Measurements from ENCODE around the gene PCSK5.

Gene PCSK5

DNA sequence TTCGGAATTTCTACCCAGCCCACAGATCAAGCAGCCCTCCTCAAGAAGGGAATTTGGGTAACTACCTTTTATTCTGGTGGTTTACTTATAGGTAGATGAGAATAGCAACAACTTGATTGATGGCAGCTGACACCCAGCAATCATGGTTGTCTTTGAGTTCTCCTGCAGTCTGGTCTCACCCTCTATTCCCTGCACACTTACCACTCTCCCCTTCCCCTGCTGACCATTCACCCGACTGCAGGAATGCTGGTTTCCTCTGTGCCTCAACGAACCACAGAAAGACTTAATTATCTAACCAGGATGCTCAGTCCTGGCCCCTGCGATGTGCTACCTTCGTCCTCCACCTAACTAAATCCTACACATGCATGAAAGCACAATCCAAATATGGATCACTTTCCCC is 260.8 kb downstream of the PCSK5 start:
- H3K9me3 ChIP-seq (ENCODE audit: control insufficient read depth, insufficient read depth, low read length), result no peaks in the 10 kb centered on the region
- H3K27me3 ChIP-seq (ENCODE audit: control insufficient read depth, insufficient read depth, low read length), result no peaks in the 10 kb centered on the region
- H3K36me3 ChIP-seq (ENCODE audit: control insufficient read depth, insufficient read depth, low read length), result no peaks in the 10 kb centered on the region
- no peak overlapping the region for H3K27ac ChIP-seq (ENCODE audit: low read length)
- no peaks in the 10 kb centered on the region for H3K4me1 ChIP-seq (ENCODE audit: control insufficient read depth, insufficient read depth, low read length)
- DNase-seq (ENCODE audit: low read depth, low spot score), result no peak
- no peak overlapping the region for H3K4me3 ChIP-seq (ENCODE audit: low read length)
- WGBS (ENCODE audit: insufficient coverage, insufficient read length), result no CpG with 5 or more reads among the region's 5 CpGs

- WGBS (ENCODE audit: insufficient coverage, insufficient read length), result no CpG with 5 or more reads among the region's 6 CpGs
- Histone ChIP-seq H3K4me1 (ENCODE audit: control insufficient read depth, insufficient read depth, low read length) (no peaks in the 10 kb centered on the region), H3K27me3 (ENCODE audit: control insufficient read depth, insufficient read depth, low read length) (no peaks in the 10 kb centered on the region), H3K27ac (ENCODE audit: low read length) (no peak overlapping the region), H3K36me3 (ENCODE audit: control insufficient read depth, insufficient read depth, low read length) (no peaks in the 10 kb centered on the region), H3K9me3 (ENCODE audit: control insufficient read depth, insufficient read depth, low read length) (no peaks in the 10 kb centered on the region), H3K4me3 (ENCODE audit: low read length) (no peak overlapping the region)
- no peak for DNase-seq (ENCODE audit: low read depth, low spot score)
These were observed 262.9 kb downstream of the PCSK5 start for GRCh38 chr9:76153339-76153738.

GRCh38 chr9:76153902-76154629 is 263.6 kb downstream of the PCSK5 start:
- H3K9me3 ChIP-seq (ENCODE audit: control insufficient read depth, insufficient read depth, low read length), result no peaks in the 10 kb centered on the region
- no peaks in the 10 kb centered on the region for H3K27me3 ChIP-seq (ENCODE audit: control insufficient read depth, insufficient read depth, low read length)
- no peaks in the 10 kb centered on the region for H3K36me3 ChIP-seq (ENCODE audit: control insufficient read depth, insufficient read depth, low read length)
- no peak overlapping the region for H3K27ac ChIP-seq (ENCODE audit: low read length)
- no peak overlapping the region for H3K4me3 ChIP-seq (ENCODE audit: low read length)
- no CpG with 5 or more reads among the region's 8 CpGs for WGBS (ENCODE audit: insufficient coverage, insufficient read length)
- no peak for DNase-seq (ENCODE audit: low read depth, low spot score)
- no peaks in the 10 kb centered on the region for H3K4me1 ChIP-seq (ENCODE audit: control insufficient read depth, insufficient read depth, low read length)

GRCh38 chr9:76155361-76155760 is 264.9 kb downstream of the PCSK5 start:
- Histone ChIP-seq H3K4me3 (ENCODE audit: low read length) (no peak overlapping the region), H3K27ac (ENCODE audit: low read length) (no peak overlapping the region), H3K36me3 (ENCODE audit: control insufficient read depth, insufficient read depth, low read length) (no peaks in the 10 kb centered on the region; the same call in 1 of the 2 replicates), H3K4me1 (ENCODE audit: control insufficient read depth, insufficient read depth, low read length) (no peaks in the 10 kb centered on the region), H3K9me3 (ENCODE audit: control insufficient read depth, insufficient read depth, low read length) (no peaks in the 10 kb centered on the region), H3K27me3 (ENCODE audit: control insufficient read depth, insufficient read depth, low read length) (no peaks in the 10 kb centered on the region)
- no CpG with 5 or more reads among the region's 1 CpG for WGBS (ENCODE audit: insufficient coverage, insufficient read length)
- no peak for DNase-seq (ENCODE audit: low read depth, low spot score)

- H3K36me3 ChIP-seq (ENCODE audit: control insufficient read depth, insufficient read depth, low read length), result no peaks in the 10 kb centered on the region; the same call in 1 of the 2 replicates
- H3K4me3 ChIP-seq (ENCODE audit: low read length), result no peak overlapping the region
- DNase-seq (ENCODE audit: low read depth, low spot score), result no peak
- H3K27ac ChIP-seq (ENCODE audit: low read length), result no peak overlapping the region
- H3K27me3 ChIP-seq (ENCODE audit: control insufficient read depth, insufficient read depth, low read length), result no peaks in the 10 kb centered on the region
- WGBS (ENCODE audit: insufficient coverage, insufficient read length), result no CpG with 5 or more reads among the region's 7 CpGs
- H3K9me3 ChIP-seq (ENCODE audit: control insufficient read depth, insufficient read depth, low read length), result no peaks in the 10 kb centered on the region
- no peaks in the 10 kb centered on the region for H3K4me1 ChIP-seq (ENCODE audit: control insufficient read depth, insufficient read depth, low read length)
These were observed 268.2 kb downstream of the PCSK5 start for GRCh38 chr9:76158713-76159112.

- Histone ChIP-seq H3K9me3 (ENCODE audit: control insufficient read depth, insufficient read depth, low read length) (no peaks in the 10 kb centered on the region), H3K27ac (ENCODE audit: low read length) (no peak overlapping the region), H3K4me3 (ENCODE audit: low read length) (no peak overlapping the region), H3K36me3 (ENCODE audit: control insufficient read depth, insufficient read depth, low read length) (no peaks in the 10 kb centered on the region; the same call in 1 of the 2 replicates), H3K27me3 (ENCODE audit: control insufficient read depth, insufficient read depth, low read length) (no peaks in the 10 kb centered on the region), H3K4me1 (ENCODE audit: control insufficient read depth, insufficient read depth, low read length) (no peaks in the 10 kb centered on the region)
- DNase-seq (ENCODE audit: low read depth, low spot score), result no peak
- no CpG with 5 or more reads among the region's 11 CpGs for WGBS (ENCODE audit: insufficient coverage, insufficient read length)
These were observed 268.9 kb downstream of the PCSK5 start for GRCh38 chr9:76159293-76159926.

DNA sequence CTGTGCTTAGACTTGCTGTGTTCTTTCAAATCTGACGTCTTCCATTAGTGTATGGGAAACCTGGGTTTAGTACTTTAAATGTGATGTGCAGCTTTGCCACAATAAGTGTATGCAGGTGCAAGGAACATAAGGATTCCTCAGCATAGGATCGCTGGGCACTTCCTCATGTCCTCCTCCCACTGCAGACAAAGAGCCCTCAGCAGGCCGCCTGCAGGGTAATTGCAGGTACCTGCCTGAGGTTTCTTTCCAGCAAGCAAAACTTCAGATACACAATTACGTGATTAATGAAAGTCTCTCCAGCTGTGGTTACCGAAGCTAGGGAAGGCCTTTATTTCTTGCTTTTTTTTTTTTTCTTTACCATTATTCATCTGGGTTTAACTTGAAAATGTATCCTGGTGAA is 270.6 kb downstream of the PCSK5 start:
- H3K4me3 ChIP-seq (ENCODE audit: low read length), result no peak overlapping the region
- H3K9me3 ChIP-seq (ENCODE audit: control insufficient read depth, insufficient read depth, low read length), result no peaks in the 10 kb centered on the region
- DNase-seq (ENCODE audit: low read depth, low spot score), result no peak
- no peak overlapping the region for H3K27ac ChIP-seq (ENCODE audit: low read length)
- no peaks in the 10 kb centered on the region; the same call in 1 of the 2 replicates for H3K36me3 ChIP-seq (ENCODE audit: control insufficient read depth, insufficient read depth, low read length)
- H3K27me3 ChIP-seq (ENCODE audit: control insufficient read depth, insufficient read depth, low read length), result no peaks in the 10 kb centered on the region
- no peaks in the 10 kb centered on the region for H3K4me1 ChIP-seq (ENCODE audit: control insufficient read depth, insufficient read depth, low read length)
- no CpG with 5 or more reads among the region's 5 CpGs for WGBS (ENCODE audit: insufficient coverage, insufficient read length)

- H3K36me3 ChIP-seq (ENCODE audit: control insufficient read depth, insufficient read depth, low read length), result no peaks in the 10 kb centered on the region; the same call in 1 of the 2 replicates
- no peak overlapping the region for H3K4me3 ChIP-seq (ENCODE audit: low read length)
- no peaks in the 10 kb centered on the region for H3K9me3 ChIP-seq (ENCODE audit: control insufficient read depth, insufficient read depth, low read length)
- H3K27ac ChIP-seq (ENCODE audit: low read length), result no peak overlapping the region
- H3K27me3 ChIP-seq (ENCODE audit: control insufficient read depth, insufficient read depth, low read length), result no peaks in the 10 kb centered on the region
- no peak for DNase-seq (ENCODE audit: low read depth, low spot score)
- no CpG with 5 or more reads among the region's 13 CpGs for whole genome bisulfite sequencing (ENCODE audit: insufficient coverage, insufficient read length)
- H3K4me1 ChIP-seq (ENCODE audit: control insufficient read depth, insufficient read depth, low read length), result no peaks in the 10 kb centered on the region
These were observed 271.1 kb downstream of the PCSK5 start for GRCh38 chr9:76161541-76161940.

DNA sequence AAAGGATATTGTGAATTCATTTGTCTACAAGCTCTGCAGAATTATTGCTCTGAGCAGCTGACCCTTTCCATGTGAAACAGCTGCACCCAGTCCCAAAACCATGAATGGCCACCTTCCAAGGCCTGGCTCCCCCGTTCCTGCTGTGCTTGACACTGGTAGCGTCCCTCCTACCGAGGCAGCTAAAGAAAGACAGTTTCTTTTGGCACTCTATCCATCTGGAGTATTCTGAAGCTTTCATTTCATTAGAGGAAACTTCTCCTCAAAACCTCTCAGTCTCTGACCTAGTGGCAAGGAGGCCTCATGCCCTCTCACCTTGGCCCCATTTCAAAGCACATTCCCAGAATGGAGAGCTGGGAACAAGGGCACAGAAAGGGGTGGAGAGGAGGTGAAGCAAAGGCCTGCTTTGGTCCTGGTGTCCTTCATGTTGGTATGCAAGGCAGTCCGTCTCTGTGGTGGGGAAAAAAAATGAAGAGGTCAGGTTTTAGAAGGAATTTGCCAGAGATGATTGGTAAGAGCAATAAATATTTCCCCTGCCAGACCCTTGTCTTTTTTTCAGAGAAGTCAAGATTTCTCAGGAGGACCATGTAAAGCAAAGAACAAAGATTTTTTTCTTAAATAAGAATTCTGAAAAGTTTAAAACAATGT is 271.7 kb downstream of the PCSK5 start:
- Histone ChIP-seq H3K4me1 (ENCODE audit: control insufficient read depth, insufficient read depth, low read length) (no peaks in the 10 kb centered on the region), H3K27me3 (ENCODE audit: control insufficient read depth, insufficient read depth, low read length) (no peaks in the 10 kb centered on the region), H3K4me3 (ENCODE audit: low read length) (no peak overlapping the region), H3K27ac (ENCODE audit: low read length) (no peak overlapping the region), H3K9me3 (ENCODE audit: control insufficient read depth, insufficient read depth, low read length) (no peaks in the 10 kb centered on the region), H3K36me3 (ENCODE audit: control insufficient read depth, insufficient read depth, low read length) (no peaks in the 10 kb centered on the region; the same call in 1 of the 2 replicates)
- WGBS (ENCODE audit: insufficient coverage, insufficient read length), result no CpG with 5 or more reads among the region's 4 CpGs
- no peak for DNase-seq (ENCODE audit: low read depth, low spot score)

- Histone ChIP-seq H3K9me3 (ENCODE audit: control insufficient read depth, insufficient read depth, low read length) (no peaks in the 10 kb centered on the region), H3K4me3 (ENCODE audit: low read length) (no peak overlapping the region), H3K27ac (ENCODE audit: low read length) (no peak overlapping the region), H3K27me3 (ENCODE audit: control insufficient read depth, insufficient read depth, low read length) (no peaks in the 10 kb centered on the region), H3K36me3 (ENCODE audit: control insufficient read depth, insufficient read depth, low read length) (no peaks in the 10 kb centered on the region; the same call in 1 of the 2 replicates), H3K4me1 (ENCODE audit: control insufficient read depth, insufficient read depth, low read length) (no peaks in the 10 kb centered on the region)
- WGBS (ENCODE audit: insufficient coverage, insufficient read length), result no CpG with 5 or more reads among the region's 11 CpGs
- DNase-seq (ENCODE audit: low read depth, low spot score), result no peak
These were observed 272.5 kb downstream of the PCSK5 start for GRCh38 chr9:76162751-76163500.

Data from iPS DF 6.9 (cell line).